Measurements from ENCODE around the gene SCGB3A2.

SCGB3A2 gene

GRCh38 chr5:147832541-147832940 is 46.0 kb upstream of the SCGB3A2 start:
- no peak overlapping the region for H3K27ac ChIP-seq (replicated peaks)
- TF ChIP-seq REST (IDR thresholded peaks at IDR 0.05; ENCODE audit: insufficient replicate concordance, low read depth), result no peak
- no peak for TF ChIP-seq POLR2AphosphoS5 (IDR thresholded peaks at IDR 0.05; ENCODE audit: low read depth)
- no peak for TF ChIP-seq SPI1 (IDR thresholded peaks at IDR 0.05; ENCODE audit: borderline replicate concordance, low read depth)
- no peak for TF ChIP-seq GABPA (IDR thresholded peaks at IDR 0.05; ENCODE audit: low read depth)
- TF ChIP-seq, protein P1, sequence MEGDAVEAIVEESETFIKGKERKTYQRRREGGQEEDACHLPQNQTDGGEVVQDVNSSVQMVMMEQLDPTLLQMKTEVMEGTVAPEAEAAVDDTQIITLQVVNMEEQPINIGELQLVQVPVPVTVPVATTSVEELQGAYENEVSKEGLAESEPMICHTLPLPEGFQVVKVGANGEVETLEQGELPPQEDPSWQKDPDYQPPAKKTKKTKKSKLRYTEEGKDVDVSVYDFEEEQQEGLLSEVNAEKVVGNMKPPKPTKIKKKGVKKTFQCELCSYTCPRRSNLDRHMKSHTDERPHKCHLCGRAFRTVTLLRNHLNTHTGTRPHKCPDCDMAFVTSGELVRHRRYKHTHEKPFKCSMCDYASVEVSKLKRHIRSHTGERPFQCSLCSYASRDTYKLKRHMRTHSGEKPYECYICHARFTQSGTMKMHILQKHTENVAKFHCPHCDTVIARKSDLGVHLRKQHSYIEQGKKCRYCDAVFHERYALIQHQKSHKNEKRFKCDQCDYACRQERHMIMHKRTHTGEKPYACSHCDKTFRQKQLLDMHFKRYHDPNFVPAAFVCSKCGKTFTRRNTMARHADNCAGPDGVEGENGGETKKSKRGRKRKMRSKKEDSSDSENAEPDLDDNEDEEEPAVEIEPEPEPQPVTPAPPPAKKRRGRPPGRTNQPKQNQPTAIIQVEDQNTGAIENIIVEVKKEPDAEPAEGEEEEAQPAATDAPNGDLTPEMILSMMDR (IDR thresholded peaks at IDR 0.05; ENCODE audit: insufficient read depth, low read length), result no peak
- H3K27me3 ChIP-seq (ENCODE audit: insufficient read depth, poor library complexity, severe bottlenecking), result peaks cover 5% of the 10 kb centered on the region
- no peak overlapping the region for H3K4me3 ChIP-seq (replicated peaks; ENCODE audit: insufficient read depth, low read length)
- DNase-seq (ENCODE audit: low read depth in 1 of 2, low spot score in 1 of 2), result no peak

DNA sequence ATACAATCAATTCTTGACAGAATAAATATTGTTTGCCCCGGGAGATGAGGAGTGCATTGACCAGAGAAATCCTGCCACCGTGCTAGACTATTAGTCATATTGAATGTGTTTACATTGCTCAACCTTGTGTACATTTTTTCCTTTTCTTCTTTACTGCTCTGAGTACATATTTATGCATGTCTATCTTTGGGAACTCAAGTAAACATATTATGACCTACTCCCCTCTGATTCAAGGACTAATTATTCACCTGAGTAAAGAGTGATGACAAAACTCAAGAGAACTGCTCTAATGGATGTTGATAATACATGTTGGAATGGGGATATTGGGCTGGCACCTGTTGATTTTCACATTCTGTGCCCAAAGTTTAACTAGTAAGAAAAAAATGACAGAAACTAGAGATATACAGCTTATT is 43.1 kb upstream of the SCGB3A2 start:
- Histone ChIP-seq H3K27ac (replicated peaks) (no peak overlapping the region), H3K4me3 (replicated peaks; ENCODE audit: insufficient read depth, low read length) (no peak overlapping the region), H3K27me3 (ENCODE audit: insufficient read depth, poor library complexity, severe bottlenecking) (peaks cover 2% of the 10 kb centered on the region)
- no peak for DNase-seq (ENCODE audit: low read depth in 1 of 2, low spot score in 1 of 2)
- no peak for TF ChIP-seq SPI1 (IDR thresholded peaks at IDR 0.05; ENCODE audit: borderline replicate concordance, low read depth)
- no peak for TF ChIP-seq REST (IDR thresholded peaks at IDR 0.05; ENCODE audit: insufficient replicate concordance, low read depth)
- no peak for TF ChIP-seq GABPA (IDR thresholded peaks at IDR 0.05; ENCODE audit: low read depth)

DNA sequence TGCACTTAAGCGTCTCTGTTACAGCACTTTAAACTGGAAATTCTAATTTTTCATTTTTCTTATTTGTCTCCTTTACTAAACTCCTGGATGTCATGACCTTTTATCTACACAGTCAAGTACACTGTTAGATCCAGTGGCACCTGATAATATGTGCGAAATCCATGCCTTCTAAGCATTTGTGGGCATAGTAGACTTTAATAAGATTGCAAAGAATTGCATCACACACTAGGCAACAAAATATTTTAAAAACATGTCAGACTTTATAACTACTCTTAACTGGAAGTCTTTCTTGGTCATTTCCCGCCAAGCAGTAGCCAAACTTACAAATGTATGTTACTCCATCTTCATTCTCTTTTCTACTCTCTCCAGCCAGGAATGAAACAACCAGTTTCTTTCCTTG is 42.1 kb upstream of the SCGB3A2 start:
- H3K27ac ChIP-seq (replicated peaks), result no peak overlapping the region
- peaks cover 2% of the 10 kb centered on the region for H3K27me3 ChIP-seq (ENCODE audit: insufficient read depth, poor library complexity, severe bottlenecking)
- H3K4me3 ChIP-seq (replicated peaks; ENCODE audit: insufficient read depth, low read length), result no peak overlapping the region
- no peak for DNase-seq (ENCODE audit: low read depth in 1 of 2, low spot score in 1 of 2)
- TF ChIP-seq SPI1 (IDR thresholded peaks at IDR 0.05; ENCODE audit: borderline replicate concordance, low read depth) (no peak), POLR2AphosphoS5 (IDR thresholded peaks at IDR 0.05; ENCODE audit: low read depth) (no peak)

- no peak for DNase-seq (ENCODE audit: low read depth in 1 of 2, low spot score in 1 of 2)
- Histone ChIP-seq H3K4me3 (replicated peaks; ENCODE audit: insufficient read depth, low read length) (no peak overlapping the region), H3K27me3 (ENCODE audit: insufficient read depth, poor library complexity, severe bottlenecking) (peaks cover 2% of the 10 kb centered on the region), H3K27ac (replicated peaks) (no peak overlapping the region)
- TF ChIP-seq REST (IDR thresholded peaks at IDR 0.05; ENCODE audit: insufficient replicate concordance, low read depth) (no peak), GABPA (IDR thresholded peaks at IDR 0.05; ENCODE audit: low read depth) (no peak), SPI1 (IDR thresholded peaks at IDR 0.05; ENCODE audit: borderline replicate concordance, low read depth) (no peak), POLR2AphosphoS5 (IDR thresholded peaks at IDR 0.05; ENCODE audit: low read depth) (no peak)
- TF ChIP-seq, protein P1 (IDR thresholded peaks at IDR 0.05; ENCODE audit: insufficient read depth, low read length), result no peak
These were observed 35.6 kb upstream of the SCGB3A2 start for GRCh38 chr5:147842869-147843268.

Data from HL-60 (cell line).